UCSD-AML1 (cell line): ENCODE data around the gene PPARD.
A peak's percentile ranks its signal among the peaks of the same experiment; 100 is the strongest.

Source experiments
- DNase-seq: peaks from one replicate; lab custom pipeline; 2025; ENCODE audit not compliant: unreplicated experiment; lab: John Stamatoyannopoulos, UW

PPARD gene

GRCh38 chr6:35465646-35466045, 123.3 kb downstream of the PPARD start:
- no peak for DNase-seq

- DNase-seq, result peak; percentile 95
Observed at GRCh38 chr6:35468181-35468979, 126.0 kb downstream of the PPARD start, which contains the start of gene RPL10A. TSS of gene RPL10A (plus strand) at chr6:35468401. CDS start at chr6:35468435, 34 bp downstream.

- DNase-seq, result no peak
Observed at GRCh38 chr6:35468980-35469750, 126.8 kb downstream of the PPARD start.

GRCh38 chr6:35469751-35470662, 127.6 kb downstream of the PPARD start:
- DNase-seq, result no peak

DNA sequence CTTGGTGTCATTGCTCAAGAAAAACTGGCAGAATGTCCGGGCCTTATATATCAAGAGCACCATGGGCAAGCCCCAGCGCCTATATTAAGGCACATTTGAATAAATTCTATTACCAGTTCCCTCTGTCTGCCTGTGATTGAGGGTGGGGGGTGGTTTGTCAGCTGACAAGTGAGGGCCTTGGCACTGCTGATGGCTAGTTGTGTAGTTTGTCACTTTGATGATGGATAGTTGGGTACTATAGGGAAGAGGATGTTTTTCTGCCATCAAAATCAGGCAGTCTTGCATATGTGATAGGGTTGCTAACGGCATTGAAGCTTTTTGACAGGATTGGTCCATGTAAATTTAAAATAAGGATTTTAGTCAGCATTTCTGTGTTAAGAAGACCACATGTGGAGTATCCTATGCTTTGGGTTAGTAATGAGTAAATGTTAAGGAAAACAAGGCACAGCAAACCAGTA, 128.3 kb downstream of the PPARD start:
- DNase-seq, result no peak

- DNase-seq, result no peak
Observed at GRCh38 chr6:35471836-35472345, 129.5 kb downstream of the PPARD start.

DNA sequence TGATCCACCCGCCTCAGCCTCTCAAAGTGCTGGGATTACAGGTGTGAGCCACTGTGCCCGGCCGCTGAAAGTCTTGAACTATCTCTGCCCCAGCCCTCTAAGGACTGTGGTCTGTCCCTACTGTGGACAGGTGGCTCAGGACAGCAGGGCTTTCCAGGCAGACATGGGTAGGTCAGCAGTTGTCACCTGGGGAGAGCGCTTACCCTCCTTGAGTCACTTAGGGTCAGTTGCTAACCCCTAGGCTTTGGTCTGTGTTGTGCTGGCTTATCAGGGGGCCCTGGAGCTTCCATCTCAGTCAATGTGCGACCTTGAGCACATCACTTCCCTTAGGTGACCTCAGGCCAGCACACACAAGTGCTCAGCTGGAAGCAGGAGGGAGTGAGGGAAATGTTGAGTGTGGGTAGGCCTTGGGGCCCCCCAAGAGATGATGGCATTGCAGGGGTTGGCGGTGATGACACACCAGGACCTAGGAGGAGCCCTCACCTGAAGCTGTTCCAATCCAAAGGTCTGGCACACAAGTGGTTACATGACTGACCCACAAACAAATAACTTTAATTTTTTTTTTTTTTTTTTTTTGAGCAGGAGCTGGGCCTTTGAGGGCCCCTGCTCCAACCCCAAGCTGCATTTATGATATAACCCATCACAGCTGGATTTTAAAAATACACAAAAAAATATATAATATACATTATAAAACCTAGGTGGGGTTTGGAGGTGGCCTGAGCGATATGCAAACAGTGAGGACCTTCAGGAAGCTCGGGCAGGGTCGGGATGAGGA, 130.9 kb downstream of the PPARD start:
- DNase-seq, result no peak

- DNase-seq, result no peak
Observed at GRCh38 chr6:35473850-35474130, 131.4 kb downstream of the PPARD start.

DNA sequence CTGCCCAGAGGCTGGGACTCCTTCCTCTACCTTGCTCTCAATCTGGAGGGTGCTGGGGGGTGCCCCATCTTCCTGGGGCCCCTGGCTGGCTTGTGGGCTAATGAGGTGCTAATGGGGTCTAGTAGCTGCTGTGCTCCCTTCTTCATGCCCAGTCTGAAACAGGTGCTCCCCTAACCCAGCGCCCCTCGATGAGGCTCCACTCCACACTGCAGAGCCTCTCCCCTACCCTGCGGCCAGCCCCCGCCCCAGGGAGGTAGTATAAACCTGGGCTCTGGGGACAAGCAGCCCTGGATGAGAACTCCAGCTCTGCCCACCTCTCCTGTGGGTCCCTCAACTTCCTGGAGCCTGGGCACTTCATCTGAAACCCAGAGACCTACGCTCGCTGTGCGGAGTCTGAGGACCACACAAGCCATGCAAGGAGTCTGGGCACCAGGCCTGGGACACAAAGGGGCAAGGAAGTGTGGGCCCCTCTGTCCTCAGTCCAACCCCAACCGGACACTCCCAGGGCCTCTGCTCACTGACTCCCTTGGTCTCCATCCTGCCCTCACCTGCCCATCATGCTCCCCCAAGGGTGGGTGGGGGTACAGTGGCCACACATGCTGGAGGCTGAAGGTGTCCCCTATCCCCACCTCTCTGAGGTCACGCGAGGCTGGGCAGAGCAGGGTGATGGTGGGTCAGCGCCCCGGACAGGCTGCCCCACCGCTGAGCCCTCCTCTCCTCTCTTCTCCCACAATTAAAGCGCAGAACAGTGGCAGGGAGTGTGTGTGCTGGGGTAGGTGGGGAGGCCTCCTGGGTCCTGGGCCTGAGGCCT, 132.0 kb downstream of the PPARD start:
- DNase-seq, result no peak

- DNase-seq, result no peak
Observed at GRCh38 chr6:35474942-35475570, 132.7 kb downstream of the PPARD start.

DNA sequence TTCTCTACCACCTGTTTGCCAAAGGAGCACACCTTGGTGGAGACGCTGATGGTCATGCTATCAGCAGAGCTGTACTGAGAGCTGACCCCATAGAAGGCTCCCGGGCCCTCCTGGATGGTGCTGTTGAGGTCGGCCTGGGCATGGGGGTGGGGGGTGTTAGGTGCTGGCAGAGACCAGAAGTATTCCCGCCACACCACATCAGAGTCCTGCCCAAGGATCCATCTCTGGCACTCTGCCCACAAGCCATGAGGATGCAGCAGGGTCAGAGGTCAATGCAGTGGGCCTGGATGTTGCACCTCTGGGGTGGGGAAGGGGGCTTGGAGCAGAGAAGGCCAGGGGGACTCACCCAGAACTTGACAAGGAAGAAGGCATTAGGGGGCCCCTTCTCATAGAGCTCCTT, 133.2 kb downstream of the PPARD start:
- no peak for DNase-seq

DNA sequence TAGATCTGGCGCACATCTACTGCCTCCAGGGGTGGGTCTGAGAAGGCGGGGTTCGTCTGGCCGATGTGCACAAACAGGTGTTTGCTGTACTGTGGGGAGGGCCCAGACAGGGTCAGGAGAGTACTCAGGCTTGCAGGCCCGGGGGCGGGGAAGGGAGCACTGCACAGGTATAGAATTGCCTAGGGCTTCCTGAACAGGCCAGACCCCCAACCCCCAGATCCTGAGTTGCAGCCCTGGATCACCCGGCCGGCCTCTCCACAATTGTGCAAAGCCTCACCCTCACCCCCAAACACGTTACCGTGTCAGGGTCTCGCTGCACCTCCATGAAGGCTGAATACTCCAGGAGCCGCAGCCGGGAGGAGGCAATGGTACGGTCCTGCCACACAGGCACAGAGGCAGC, 133.6 kb downstream of the PPARD start:
- no peak for DNase-seq

DNA sequence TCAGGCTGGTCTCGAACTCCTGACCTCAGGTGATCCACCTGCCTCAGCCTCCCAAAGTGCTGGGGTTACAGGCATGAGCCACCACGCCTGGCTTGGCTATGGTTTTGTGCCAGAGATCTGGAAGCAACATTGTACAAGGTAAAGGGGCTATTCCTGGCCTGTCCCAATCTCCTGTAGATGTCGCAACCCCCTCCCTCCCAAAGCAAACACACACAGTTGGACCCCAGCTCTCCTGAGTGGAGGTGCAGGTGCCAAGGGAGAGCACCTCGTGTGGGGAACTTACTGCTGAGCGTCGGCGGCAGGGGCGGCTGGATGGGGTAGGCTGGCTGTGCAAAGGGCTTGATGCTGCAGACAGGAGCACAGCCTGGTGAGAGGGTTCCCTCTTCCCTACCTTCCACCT, 134.7 kb downstream of the PPARD start:
- no peak for DNase-seq
